Colon (tissue), 2 donors: ENCODE results near the gene NOP9.

ENCODE experiments used
- FAIRE-seq: peaks from 2 replicates; lab custom pipeline; 2012; peaks lifted over from hg19 to GRCh38; lab: Jason Lieb, UNC
- donor health status: control.
- donor health status: control.

The NOP9 gene

DNA sequence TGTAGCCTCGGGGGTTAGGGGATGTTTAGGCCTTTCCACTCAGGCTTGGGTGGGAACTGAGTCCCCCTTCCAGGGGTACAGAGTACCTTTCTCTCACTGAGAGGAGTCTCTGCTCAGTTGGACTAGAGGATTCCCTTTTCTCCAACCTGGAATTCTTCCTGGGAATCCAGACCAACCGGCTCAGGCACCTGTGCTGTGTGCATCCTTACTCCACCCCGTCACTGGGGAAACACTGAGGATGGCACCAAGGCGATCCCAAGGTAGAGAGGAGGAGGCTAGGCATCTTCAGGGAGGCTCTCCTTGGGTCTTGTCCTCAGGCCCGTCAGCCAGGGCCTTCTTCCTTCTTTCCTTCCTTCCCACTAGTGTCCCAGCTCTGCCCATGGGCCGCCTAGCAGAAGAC lies 35.8 kb upstream of the NOP9 start:
- no peak for FAIRE-seq

DNA sequence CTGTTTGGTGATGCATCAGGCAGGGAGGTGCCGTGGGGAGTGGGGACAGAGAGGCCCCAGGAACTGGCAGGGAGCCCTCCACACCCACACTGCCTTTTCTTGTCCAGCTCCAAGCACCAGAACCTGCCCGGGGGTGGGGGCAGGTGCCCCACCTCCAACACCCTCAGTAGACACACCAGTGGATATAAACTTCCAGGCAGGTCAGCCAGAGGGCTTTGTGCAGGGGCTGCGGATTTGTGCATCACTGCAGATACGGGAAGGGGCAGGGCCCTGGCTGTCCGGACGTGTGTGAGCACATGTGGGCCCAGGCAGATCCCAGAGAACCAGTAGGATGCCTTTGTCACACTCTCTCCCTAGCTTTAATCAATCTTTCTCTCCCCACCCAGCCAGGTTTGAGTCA lies 35.4 kb upstream of the NOP9 start:
- no peak for FAIRE-seq

DNA sequence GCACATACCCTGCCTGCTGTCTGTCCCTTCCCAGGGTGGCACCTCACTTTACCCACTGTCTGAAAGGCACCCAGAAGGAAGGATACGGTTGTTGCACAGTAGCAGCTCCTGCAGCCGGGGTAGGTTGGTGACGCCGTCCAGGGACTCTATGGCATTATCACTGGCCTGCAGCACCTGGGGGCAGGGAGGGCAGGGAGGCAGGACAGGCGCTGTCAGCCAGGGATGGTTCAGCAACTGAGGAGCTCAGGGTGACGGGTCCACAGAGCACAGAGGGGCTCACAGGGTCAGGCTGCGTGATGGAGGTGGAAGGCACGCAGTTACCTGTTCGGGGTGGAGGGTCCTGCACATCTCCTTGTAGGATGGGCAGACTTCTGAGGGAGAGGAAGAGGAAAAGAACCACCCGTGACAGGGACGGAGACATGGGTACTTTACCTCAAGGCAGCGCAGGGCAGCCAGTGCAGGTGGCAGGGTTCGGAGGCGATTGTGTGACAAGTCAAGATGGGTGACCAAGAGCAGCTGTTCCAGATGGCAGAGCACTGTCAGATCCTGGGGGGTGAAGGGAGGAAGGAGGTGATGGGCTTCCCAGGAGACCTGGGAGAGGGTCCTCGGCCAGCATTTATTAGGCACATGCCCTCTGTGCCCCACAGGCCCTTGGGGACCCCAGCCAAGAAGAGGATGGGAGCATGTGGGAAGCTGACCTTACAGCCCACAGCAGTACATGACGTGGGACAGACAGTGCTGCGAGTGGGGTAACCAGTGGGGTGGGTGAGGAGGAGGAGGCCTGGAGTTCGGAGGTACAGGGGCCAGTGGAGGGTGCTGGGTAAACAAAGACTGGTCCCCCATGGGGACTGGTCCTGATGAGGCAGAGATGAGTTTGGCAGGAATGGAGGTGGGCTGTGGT lies 33.1 kb upstream of the NOP9 start:
- no peak for FAIRE-seq

DNA sequence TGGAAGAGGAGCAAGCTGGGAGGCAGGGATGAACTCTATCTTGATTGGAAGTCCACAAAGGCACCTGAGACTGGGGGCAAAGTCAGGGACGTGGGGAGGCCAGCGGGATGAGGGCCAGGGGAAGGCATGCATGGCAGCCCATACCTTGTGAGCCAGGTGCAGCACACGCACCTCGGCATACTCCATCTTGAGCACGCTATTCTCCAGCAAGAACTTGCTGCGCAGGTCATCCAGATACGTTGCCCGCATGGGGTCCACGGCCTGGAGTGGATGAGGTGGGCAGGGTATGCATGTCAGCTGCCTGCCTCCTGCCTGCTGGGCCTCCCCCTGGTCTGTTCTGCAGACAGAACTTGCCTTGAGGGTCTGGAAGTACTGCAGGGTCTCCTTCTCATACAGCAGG lies 32.1 kb upstream of the NOP9 start:
- FAIRE-seq, result no peak

DNA sequence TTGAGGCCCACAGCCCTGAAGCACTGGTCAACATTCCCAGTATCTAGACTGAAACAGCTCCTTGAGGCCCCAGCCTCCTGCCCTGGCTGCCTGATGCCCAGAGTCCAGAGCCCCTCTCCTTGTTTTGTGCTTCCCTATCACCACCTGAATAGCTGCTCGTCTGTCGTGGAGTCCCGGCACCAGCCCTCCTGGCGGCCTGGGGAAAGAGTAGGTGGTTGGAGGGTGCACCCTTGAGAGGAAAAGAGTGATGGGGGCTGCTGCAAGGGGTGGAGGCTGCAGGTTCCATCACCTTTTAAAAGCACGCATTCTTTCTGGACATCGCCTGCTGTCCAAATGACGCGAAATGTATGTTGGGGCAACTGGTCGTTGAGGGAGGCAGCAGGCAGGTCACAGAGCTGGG lies 31.4 kb upstream of the NOP9 start:
- FAIRE-seq, result no peak

DNA sequence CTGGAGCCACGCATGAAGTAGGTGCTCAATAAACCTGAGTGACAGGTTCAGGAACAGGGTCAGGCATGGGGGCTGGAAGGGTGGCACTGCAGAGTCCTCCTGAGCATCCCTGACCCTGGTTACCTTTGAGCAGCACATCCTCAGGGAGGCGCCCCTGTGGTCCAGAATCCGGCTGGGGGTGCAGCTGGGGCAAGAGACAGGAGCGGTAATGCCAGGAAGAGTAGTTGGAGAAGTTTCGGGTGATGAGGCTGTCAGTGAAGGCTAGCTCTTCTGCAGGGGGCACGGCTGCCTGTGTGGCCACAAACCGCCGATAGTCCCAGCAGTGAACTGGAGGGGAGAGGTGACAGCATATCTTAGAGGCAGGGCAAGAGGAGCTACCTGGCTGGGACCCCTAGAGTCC lies 30.3 kb upstream of the NOP9 start:
- no peak for FAIRE-seq

DNA sequence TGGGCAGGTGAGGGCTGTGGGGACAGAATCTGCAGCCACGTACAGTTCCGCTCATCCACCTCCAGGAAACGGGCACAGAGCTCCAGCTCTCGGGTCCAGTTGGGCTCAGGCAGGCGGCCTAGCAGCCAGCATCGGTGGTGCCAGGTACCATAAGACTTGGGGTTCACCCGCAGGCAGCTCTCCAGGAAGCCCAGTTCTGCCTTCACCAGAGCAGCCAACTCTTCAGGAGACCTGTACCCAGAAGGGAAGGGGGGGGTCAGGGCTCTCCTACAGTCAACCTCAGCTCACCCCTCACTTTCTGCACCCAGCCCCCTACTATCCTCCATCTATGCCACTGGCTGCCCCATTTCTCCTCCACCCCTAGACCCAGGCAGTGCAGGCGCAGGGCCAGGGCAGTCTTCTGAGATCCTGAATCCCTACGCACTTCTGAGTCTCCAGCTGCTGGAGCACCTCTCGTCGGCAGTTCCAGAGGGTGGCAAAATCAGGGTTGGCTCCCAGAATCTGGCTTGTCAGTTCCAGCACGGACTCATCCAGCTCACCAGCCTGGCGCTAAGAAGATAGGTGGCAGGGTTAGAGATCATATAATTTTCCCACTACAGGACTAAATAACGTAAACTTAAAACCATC lies 29.6 kb upstream of the NOP9 start:
- FAIRE-seq, result no peak

DNA sequence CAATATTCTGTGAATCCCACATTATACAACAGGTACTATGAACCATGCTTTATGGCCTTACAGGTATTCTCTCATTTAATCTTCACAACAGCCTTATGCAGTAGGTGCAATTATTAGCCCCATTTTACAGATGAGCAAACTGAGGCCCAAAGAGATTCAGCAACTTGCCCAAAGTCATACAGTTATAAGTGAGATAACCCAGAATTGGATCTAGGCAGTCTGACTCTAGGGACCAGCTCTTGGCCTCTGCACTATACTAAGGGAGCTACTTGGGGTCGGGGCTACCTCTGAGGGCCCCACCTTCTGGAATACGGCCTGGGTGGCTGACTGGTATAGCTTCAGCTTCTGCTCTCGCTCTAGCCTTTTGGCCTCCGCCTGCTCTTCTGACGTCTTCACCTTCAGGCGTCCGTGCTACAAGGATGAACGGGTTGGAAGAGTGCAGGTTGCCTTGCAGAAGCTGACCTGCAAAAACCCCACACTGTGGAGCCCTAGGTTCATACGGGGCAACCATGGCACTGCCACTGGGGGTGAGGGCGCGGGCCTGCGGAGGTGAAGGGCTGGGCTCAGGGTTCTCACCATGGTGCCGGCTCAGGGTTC lies 29.0 kb upstream of the NOP9 start:
- FAIRE-seq, result no peak

DNA sequence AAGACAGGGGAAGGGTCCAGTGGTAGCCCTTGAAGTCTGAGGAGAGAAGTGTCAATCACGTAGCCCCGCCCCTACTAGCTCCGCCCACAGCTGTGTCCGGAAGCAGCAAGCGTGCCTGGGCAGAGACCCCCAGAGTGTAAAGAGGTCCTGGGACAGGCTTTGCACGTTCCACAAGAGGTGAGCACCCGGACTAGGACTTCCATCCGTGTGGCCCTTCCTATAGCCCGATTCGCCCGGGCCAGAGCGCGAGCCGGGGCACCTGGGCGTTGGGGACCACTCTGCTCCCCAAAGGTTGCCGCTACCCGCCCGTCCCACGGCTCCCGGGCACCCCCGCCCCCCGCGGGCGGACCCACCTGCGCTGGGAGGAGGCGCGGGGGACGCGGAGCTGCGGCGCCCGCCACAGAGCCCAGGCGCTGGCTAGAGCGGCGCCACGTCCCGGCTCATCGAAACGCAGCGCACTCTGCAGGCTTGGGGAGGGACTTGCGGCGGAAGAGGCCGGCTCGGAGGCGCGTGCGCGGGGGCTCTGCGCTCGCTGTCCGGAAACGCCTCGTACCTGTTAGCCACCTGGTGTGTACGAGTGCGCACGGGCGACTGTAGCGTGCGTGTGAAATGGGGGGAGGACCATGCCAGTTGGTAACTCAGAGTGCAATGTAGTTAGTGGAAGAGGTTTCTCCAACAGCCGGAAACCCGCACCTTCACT lies 28.4 kb upstream of the NOP9 start, which contains the start of gene RABGGTA:
RABGGTA (minus strand) TSS at position 464 of the 700 bp plus-strand sequence. CDS start 482 bp downstream, outside the sequence.
- no peak for FAIRE-seq

DNA sequence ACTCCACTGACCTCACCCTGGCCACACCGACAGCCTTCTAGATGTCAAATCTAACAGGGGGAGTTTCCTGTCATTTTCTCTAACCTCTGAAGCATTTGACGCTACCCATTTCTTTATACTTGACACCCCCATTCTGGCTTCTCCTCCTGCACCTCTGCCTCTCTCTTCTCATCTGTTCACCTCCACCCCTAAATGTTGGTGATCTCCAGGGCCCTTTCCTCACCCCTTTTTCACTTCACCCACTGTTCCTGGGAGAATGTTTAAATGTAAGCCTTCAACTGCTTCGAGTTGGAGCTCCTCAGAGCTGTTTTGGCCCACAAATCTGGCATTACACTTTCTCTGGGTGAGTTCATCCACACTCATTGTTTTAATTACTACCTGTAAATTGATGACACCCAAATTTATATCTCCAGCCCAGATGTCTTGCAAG lies 27.8 kb upstream of the NOP9 start:
- no peak for FAIRE-seq

DNA sequence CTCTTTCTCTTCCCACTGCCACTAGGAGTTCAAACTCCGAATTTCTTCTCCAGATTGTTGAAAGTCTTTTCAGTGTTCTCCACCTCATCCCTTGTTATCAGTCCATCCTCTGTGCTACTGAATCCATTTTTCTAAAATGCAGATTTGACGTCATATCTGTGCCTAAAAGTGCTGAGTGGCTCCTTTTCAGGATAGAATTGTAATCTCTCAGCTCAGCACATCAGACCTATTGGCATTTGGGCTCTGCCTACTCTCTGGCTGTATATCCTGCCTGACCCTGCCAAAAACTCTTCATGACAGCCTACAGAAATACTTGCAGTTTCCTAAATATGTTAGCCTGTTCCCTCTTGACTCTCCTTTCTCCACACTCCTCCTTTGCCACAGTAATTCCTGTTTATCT lies 27.2 kb upstream of the NOP9 start:
- no peak for FAIRE-seq

DNA sequence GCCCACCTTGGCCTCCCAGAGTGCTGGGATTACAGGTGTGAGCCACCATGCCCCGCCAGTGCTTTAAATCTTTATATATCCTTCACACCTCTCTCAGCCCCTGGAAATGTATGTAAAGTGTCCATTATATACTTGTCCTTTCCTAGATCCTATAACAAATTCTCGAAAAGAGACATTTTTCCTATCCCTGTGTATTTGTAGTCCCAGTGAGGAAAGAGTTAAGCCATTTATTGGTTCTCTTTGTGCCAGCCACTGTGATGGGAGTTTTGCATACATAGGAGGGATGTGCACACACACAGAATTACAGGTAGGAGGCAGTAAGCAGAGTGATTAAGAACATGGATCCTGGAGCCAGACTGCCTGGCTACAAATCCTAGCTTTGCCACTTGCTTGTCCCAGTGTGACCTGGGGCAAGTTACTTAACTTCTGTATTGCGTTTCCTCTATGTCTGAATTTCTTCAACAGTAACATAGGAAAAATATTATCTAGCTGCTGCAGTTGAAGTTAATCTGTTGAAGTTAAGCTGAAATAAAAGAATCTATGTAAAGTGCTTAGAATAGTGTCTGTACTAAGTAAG lies 26.1 kb upstream of the NOP9 start:
- FAIRE-seq, result no peak

DNA sequence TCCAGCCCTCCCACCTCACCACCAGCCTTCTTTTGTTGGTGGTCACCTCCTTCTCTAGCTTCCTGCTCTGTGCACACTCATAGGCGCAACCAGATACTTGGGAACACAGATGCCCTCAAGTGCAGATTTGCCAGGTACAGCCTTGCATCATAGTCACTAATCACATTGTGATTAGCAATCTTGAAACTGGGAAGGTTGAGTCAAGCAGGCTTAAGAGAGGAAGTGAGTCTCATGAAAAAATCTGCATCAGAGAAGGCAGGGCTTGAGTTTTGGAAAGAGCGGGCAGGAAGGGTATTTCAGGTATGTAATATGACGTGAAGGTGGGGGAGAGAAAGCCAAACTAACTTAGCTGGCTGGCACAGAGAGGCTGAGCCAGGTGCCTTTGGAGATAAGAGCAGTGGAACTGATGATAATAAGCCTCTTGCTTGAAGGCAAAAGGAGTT lies 25.5 kb upstream of the NOP9 start:
- FAIRE-seq, result no peak

DNA sequence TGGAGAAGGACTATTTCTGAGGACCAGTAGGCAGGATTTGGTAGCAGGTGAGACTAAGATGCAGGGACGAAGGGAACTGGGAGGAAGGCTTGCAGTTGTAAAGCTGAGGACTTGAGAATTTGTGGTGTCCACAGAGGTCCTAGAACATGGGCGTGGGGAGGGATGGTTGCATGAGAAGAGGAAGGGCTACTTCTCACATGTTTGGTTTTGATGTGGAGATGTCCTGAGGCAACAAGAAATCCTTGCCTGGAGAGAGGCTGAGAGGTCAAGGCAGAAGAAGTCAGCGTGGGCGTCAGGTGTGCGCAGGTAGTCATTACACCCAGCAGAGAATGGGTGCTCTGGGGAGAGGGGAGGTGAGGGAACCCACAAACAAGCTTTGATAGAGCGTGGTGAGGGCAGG lies 22.6 kb upstream of the NOP9 start:
- FAIRE-seq, result no peak

DNA sequence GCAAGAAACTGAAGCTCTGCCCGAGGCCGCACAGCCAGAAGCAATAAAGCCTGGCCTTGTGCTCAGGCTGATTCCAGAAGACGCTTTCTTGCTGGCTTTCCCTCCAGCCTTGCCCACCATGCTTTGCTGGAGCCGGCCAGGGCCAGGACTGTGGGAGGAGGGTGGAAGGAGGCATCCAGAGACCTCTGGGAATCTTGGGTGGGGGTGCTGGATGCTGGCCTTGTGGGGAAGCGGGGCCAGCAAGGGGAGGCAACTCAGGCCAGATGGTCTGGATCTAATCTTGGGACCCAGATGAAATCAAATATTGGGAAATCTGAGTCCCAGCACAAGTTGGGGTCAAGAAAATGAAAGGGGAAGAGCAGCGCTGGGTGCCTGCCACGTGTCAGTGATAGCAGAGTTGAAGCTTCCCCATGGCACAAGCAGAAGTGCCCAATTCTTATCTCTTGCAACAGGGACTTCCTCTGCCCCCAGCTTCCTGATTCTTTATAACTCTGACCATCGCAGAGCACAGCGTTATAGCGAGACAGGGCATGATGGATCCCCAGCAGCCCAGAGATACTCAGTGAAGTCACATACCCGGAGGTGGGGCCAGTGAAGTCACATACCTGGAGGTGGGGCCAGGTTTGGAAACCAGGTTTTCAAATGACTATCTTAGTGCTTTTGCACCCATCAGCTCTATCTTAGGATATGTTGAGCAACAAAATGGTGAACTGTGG lies 21.9 kb upstream of the NOP9 start:
- no peak for FAIRE-seq

DNA sequence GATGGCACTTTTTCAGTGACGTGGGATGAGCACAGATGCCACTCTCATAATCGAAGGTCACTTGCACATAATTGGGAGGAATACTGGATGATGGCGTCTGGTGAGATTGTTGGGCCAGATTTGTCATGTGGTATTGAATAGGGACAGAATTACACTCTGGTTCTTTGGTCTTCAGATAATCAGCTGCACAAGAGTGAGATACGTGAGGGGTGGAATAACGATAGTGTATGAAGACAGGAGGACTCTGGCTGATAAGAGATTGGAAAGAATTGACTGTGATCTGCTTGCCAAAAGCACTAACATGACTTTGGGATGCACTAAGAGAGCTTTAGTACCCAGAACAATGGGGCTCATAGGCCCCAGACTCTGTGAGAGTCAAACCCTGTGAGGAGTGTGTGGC lies 21.2 kb upstream of the NOP9 start:
- no peak for FAIRE-seq

DNA sequence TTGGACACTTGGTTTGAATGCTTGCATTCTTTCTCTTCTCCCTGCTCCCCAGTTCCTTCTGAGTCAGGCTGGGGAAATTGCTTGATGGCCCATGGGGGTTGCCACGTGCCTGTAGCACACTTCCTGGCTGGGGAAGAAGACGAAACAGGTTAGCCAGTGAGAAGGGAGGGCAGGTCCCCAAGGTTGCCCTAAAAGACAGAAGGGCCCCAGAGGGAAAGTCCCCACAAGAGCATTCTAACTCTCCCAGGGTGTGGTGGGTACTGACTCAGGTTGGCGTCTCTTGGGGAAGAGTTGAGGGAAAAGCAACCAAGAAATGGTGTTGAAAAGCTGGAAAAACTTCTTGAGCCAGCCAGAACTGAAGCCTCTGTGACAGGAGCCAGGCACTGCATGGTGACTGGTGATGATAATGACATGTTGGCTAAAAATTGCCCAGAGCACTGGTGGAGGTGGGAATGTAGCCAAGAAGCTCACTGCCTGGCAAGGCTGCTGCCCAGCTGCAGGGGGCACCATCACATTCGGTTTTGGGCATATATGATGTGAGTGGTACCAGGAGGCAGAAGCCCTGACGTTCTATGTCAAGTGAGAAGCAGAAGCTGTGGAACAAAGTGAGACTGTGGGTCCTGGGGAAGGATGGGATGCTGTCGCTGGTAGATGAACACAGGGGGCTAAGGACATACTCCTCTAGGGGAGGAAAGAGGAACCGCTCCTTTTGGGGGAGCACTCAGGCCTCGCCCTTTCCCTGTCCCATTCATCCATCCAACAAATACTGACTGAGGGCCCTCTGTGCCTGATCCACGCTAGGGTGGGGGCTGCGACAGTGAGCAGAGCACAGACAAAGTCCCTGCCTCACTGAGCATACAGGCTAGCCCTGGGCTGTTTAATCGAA lies 20.1 kb upstream of the NOP9 start:
- no peak for FAIRE-seq

DNA sequence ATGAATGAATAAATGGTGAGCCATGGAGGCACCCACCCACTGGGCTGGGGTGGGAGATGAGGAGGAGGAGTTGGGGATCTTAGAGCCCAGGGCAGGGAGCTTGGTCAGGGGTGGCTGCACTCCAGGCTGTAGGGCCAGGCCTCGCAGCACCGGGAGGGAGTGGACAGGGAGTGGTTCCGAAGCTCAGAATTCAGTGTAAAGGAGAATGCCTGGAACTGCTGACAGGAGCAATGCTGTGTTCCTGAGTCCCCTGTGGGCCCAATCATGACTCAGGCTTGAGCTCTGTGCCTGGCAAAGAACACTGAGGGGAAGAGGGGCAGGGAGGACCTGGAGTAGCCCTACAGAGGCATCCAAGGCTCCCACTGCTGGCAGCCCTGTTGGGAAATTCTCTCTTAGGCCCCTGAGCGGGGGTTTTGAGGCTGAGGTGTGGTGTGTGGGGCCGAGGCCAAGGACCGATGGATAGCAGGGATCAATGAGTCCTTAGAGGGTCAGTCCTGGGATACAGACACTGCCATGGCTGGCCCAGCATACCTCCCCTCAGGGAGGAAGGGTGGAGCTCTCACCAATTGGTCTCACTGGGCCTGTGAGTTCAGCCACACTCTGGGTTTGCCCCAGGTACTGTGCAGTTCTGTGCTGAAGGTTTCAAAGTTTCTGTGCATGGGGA lies 18.7 kb upstream of the NOP9 start:
- no peak for FAIRE-seq

DNA sequence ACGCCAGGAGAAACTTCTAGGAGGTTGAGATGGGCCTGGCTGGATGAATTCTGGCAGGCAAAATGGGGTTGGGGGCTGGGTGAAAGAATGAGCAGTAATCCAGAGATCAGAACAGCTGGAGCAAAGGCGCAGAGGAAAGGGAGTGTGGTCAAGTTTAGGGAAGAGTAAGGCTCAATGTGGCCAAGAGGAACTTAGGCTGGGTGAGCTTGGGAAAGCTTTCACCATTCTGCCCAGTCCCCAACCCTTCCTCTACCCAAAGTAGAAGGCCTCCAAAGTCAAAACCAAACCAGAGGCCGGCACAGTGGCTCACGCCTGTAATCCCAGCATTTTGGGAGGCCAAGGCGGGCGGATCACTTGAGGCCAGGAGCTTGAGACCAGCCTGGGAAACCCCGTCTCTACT lies 18.0 kb upstream of the NOP9 start:
- FAIRE-seq, result no peak

DNA sequence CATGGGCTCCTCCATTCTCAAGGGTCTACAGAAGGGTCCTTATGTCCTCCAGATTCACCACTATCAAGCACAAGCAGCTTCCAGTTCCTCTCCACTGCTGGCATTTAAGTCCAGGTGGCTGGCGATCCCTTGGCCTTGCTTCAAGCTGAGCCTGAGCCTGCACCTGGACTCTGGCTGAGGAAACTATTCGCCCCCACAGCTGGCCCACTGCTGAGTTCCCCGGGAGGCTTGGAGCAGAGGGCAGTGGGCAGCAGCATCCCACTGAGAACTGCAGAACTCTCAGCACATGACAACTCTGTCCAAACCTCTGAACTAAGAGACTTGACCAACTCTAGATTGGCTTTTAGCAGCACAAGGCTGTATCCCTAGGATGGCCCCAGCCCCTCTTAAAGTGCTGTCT lies 16.9 kb upstream of the NOP9 start:
- FAIRE-seq, result no peak
